ENCODE results near the gene RANBP3. TPM values are rescaled to one million over a fixed set of nuclear protein-coding genes. Genes with fewer than 3 reads are reported as not detected.

Gene RANBP3
- total RNA-seq, 1 experiment from 2014 or later, result 62.4 TPM

DNA sequence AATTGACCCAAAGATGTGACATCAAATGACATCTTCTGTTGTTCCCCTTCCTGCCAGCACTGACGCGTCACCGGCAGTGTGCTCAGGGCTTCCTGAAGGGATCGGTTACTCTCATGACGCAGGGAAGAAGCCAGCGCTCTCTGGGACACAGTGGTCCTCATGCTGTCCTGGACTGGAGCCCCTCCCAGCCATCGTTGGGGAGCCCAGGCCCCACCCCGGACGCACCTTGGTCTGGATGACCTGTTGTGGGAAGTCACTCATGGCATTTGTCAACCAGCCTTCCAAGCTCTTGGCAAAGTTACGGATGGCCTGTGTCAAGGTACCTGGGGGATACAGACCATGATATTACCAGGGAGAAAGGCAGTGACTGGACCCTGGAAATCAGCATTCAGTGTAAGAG lies 26.0 kb upstream of the RANBP3 start:
- Histone ChIP-seq H2AFZ (ENCODE audit: low read depth, low read length, poor library complexity, severe bottlenecking) (no peak overlapping the region), H4K20me1 (ENCODE audit: insufficient read depth) (no peaks in the 10 kb centered on the region), H3K36me3 (ENCODE audit: control insufficient read depth in 1 of 2, insufficient read depth in 2 of 2, low read length in 2 of 2) (no peaks in the 10 kb centered on the region), H3K9me2 (ENCODE audit: insufficient read depth) (no peaks in the 10 kb centered on the region), H3K9ac (ENCODE audit: low read length) (no peak overlapping the region), H3K4me1 (ENCODE audit: control insufficient read depth in 1 of 2, insufficient read depth in 2 of 2, low read length in 2 of 2) (no peaks in the 10 kb centered on the region), H3K27ac (ENCODE audit: low read depth, low read length) (no peak overlapping the region), H3K9me3 (ENCODE audit: control insufficient read depth in 1 of 2, insufficient read depth in 1 of 2, low read depth in 1 of 2, low read length in 2 of 2) (no peaks in the 10 kb centered on the region), H3K4me2 (ENCODE audit: low read length) (no peak overlapping the region), H3K4me3 (replicated peaks in 1 of 2; ENCODE audit: low read depth in 1 of 2, low read length in 2 of 2) (no peak overlapping the region), H3K27me3 (ENCODE audit: insufficient read depth, low read length) (no peaks in the 10 kb centered on the region), H3K79me2 (ENCODE audit: insufficient read depth, low read length) (no peaks in the 10 kb centered on the region)
- no peak for ATAC-seq
- TF ChIP-seq ELF1 (IDR thresholded peaks at IDR 0.05; ENCODE audit: borderline replicate concordance, low read depth) (no peak), JUND (IDR thresholded peaks at IDR 0.05) (no peak), FOSL1 (IDR thresholded peaks at IDR 0.05; ENCODE audit: low read depth) (no peak), EZH2 (IDR thresholded peaks at IDR 0.05) (no peak), POLR2A (IDR thresholded peaks at IDR 0.05; ENCODE audit: borderline replicate concordance, extremely low read depth, insufficient read depth, insufficient read length) (no peak), EGR1 (IDR thresholded peaks at IDR 0.05; ENCODE audit: low read depth) (no peak)
- TF ChIP-seq, protein P1, sequence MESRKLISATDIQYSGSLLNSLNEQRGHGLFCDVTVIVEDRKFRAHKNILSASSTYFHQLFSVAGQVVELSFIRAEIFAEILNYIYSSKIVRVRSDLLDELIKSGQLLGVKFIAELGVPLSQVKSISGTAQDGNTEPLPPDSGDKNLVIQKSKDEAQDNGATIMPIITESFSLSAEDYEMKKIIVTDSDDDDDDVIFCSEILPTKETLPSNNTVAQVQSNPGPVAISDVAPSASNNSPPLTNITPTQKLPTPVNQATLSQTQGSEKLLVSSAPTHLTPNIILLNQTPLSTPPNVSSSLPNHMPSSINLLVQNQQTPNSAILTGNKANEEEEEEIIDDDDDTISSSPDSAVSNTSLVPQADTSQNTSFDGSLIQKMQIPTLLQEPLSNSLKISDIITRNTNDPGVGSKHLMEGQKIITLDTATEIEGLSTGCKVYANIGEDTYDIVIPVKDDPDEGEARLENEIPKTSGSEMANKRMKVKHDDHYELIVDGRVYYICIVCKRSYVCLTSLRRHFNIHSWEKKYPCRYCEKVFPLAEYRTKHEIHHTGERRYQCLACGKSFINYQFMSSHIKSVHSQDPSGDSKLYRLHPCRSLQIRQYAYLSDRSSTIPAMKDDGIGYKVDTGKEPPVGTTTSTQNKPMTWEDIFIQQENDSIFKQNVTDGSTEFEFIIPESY (IDR thresholded peaks at IDR 0.05; ENCODE audit: extremely low read depth, insufficient replicate concordance, low read length), result no peak
- ChIA-PET RAD21 (ENCODE audit: low non-redundant PET in 1 of 2, low total read pairs in 2 of 2, uncharacterized antibody in 2 of 2, unreplicated experiment in 2 of 2) (no interaction called here), CTCF (no interaction called here), POLR2A (no interaction called here)
- intact Hi-C loops (cut with micrococcal nuclease), result no loop called here
- DNase-seq (ENCODE audit: low read depth, low spot score), result no peak
- no TSS peak for BruUV-seq (replicated peaks)

GRCh38 chr19:6002591-6002990 lies 24.7 kb upstream of the RANBP3 start:
- intact Hi-C loops (cut with micrococcal nuclease), result no loop called here
- no peaks in the 10 kb centered on the region for H4K20me1 ChIP-seq (ENCODE audit: insufficient read depth)
- no peaks in the 10 kb centered on the region for H3K9me2 ChIP-seq (ENCODE audit: insufficient read depth)
- H3K27me3 ChIP-seq (ENCODE audit: insufficient read depth, low read length), result no peaks in the 10 kb centered on the region
- CTCF ChIA-PET, result interaction anchor here (1.0 kb wide), 1 partner anchor 13 kb away, joined by 3 read pairs; no protein-coding TSS in a partner anchor
- no peak overlapping the region for H3K27ac ChIP-seq (ENCODE audit: low read depth, low read length)
- RAD21 ChIA-PET (ENCODE audit: low non-redundant PET in 1 of 2, low total read pairs in 2 of 2, uncharacterized antibody in 2 of 2, unreplicated experiment in 2 of 2), result no interaction called here
- TF ChIP-seq YY1 (IDR thresholded peaks at IDR 0.05; ENCODE audit: extremely low read depth, insufficient replicate concordance, low read depth, low read length), result no peak
- TF ChIP-seq, protein P2, sequence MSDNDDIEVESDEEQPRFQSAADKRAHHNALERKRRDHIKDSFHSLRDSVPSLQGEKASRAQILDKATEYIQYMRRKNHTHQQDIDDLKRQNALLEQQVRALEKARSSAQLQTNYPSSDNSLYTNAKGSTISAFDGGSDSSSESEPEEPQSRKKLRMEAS (IDR thresholded peaks at IDR 0.05), result no peak
- no peak for TF ChIP-seq SP1 (IDR thresholded peaks at IDR 0.05; ENCODE audit: low read depth)
- TF ChIP-seq POLR2A (IDR thresholded peaks at IDR 0.05; ENCODE audit: borderline replicate concordance, extremely low read depth, insufficient read depth, insufficient read length), result no peak
- TF ChIP-seq, protein P3, sequence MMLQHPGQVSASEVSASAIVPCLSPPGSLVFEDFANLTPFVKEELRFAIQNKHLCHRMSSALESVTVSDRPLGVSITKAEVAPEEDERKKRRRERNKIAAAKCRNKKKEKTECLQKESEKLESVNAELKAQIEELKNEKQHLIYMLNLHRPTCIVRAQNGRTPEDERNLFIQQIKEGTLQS (IDR thresholded peaks at IDR 0.05), result no peak
- TF ChIP-seq CEBPB (IDR thresholded peaks at IDR 0.05; ENCODE audit: low read depth), result no peak
- TF ChIP-seq SIN3A (IDR thresholded peaks at IDR 0.05; ENCODE audit: low read depth), result no peak
- TF ChIP-seq, protein P4, sequence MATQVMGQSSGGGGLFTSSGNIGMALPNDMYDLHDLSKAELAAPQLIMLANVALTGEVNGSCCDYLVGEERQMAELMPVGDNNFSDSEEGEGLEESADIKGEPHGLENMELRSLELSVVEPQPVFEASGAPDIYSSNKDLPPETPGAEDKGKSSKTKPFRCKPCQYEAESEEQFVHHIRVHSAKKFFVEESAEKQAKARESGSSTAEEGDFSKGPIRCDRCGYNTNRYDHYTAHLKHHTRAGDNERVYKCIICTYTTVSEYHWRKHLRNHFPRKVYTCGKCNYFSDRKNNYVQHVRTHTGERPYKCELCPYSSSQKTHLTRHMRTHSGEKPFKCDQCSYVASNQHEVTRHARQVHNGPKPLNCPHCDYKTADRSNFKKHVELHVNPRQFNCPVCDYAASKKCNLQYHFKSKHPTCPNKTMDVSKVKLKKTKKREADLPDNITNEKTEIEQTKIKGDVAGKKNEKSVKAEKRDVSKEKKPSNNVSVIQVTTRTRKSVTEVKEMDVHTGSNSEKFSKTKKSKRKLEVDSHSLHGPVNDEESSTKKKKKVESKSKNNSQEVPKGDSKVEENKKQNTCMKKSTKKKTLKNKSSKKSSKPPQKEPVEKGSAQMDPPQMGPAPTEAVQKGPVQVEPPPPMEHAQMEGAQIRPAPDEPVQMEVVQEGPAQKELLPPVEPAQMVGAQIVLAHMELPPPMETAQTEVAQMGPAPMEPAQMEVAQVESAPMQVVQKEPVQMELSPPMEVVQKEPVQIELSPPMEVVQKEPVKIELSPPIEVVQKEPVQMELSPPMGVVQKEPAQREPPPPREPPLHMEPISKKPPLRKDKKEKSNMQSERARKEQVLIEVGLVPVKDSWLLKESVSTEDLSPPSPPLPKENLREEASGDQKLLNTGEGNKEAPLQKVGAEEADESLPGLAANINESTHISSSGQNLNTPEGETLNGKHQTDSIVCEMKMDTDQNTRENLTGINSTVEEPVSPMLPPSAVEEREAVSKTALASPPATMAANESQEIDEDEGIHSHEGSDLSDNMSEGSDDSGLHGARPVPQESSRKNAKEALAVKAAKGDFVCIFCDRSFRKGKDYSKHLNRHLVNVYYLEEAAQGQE (IDR thresholded peaks at IDR 0.05; ENCODE audit: low read depth), result no peak
- TF ChIP-seq CBX3 (IDR thresholded peaks at IDR 0.05; ENCODE audit: low read depth), result no peak
- H2AFZ ChIP-seq (ENCODE audit: low read depth, low read length, poor library complexity, severe bottlenecking), result no peak overlapping the region
- POLR2A ChIA-PET, result no interaction called here
- no peak overlapping the region for H3K4me2 ChIP-seq (ENCODE audit: low read length)
- H3K36me3 ChIP-seq (ENCODE audit: control insufficient read depth in 1 of 2, insufficient read depth in 2 of 2, low read length in 2 of 2), result no peaks in the 10 kb centered on the region
- ATAC-seq, result no peak
- no peak overlapping the region for H3K4me3 ChIP-seq (replicated peaks in 1 of 2; ENCODE audit: low read depth in 1 of 2, low read length in 2 of 2)
- no peaks in the 10 kb centered on the region for H3K79me2 ChIP-seq (ENCODE audit: insufficient read depth, low read length)
- H3K4me1 ChIP-seq (ENCODE audit: control insufficient read depth in 1 of 2, insufficient read depth in 2 of 2, low read length in 2 of 2), result no peaks in the 10 kb centered on the region
- H3K9ac ChIP-seq (ENCODE audit: low read length), result no peak overlapping the region
- no TSS peak for BruUV-seq (replicated peaks)
- no peak for DNase-seq (ENCODE audit: low read depth, low spot score)
- no peaks in the 10 kb centered on the region for H3K9me3 ChIP-seq (ENCODE audit: control insufficient read depth in 1 of 2, insufficient read depth in 1 of 2, low read depth in 1 of 2, low read length in 2 of 2)

Measured in HCT116 (cell line).